IPS DF 6.9 (cell line): ENCODE data around the gene SGO1.

Experiments
- DNase-seq: peaks from one replicate; pipeline ENCODE4 v3.0.0-alpha.2; 2013; ENCODE audit warnings: low read depth, low spot score
- H3K27ac ChIP-seq: one replicate; pipeline ENCODE4 v1.5.1; 2013; ENCODE audit warnings: low read length, control low read depth
- H3K27me3 ChIP-seq: 2 replicates; pipeline ENCODE4 v1.6.1; 2013; ENCODE audit warnings: mild to moderate bottlenecking, low read length; ENCODE audit not compliant: control insufficient read depth, insufficient read depth
- H3K36me3 ChIP-seq: 2 replicates; pipeline ENCODE4 v1.6.1; 2013; ENCODE audit warnings: low read length; ENCODE audit not compliant: control insufficient read depth, insufficient read depth
- H3K4me1 ChIP-seq: 2 replicates; pipeline ENCODE4 v1.6.1; 2013; ENCODE audit warnings: low read length; ENCODE audit not compliant: control insufficient read depth, insufficient read depth
- H3K4me3 ChIP-seq: 2 replicates; pipeline ENCODE4 v1.5.1; 2013; ENCODE audit warnings: mild to moderate bottlenecking, low read length
- H3K9me3 ChIP-seq: 2 replicates; pipeline ENCODE4 v1.6.1; 2013; ENCODE audit warnings: low read length, inconsistent platforms; ENCODE audit not compliant: control insufficient read depth, insufficient read depth
- WGBS: extraction: QIAGEN DNeasy Blood & Tissue Kit; methylation state at CpG from one replicate; pipeline ENCODE4 v1.1.7; 2013; ENCODE audit warnings: mixed read lengths, missing lambda C conversion rate; ENCODE audit not compliant: insufficient read length, insufficient coverage; 5-methylcytosine and 5-hydroxymethylcytosine counted together

Gene SGO1

GRCh38 chr3:20140881-20141280, 45.1 kb downstream of the SGO1 start:
- Histone ChIP-seq H3K9me3 (no peaks in the 10 kb centered on the region), H3K27ac (no peak overlapping the region), H3K4me3 (no peak overlapping the region), H3K36me3 (no peaks in the 10 kb centered on the region), H3K4me1 (no peaks in the 10 kb centered on the region), H3K27me3 (no peaks in the 10 kb centered on the region)
- DNase-seq = no peak
- no CpG with 5 or more reads among the region's 2 CpGs for WGBS

GRCh38 chr3:20137647-20138046, 48.4 kb downstream of the SGO1 start:
- Histone ChIP-seq H3K9me3 (no peaks in the 10 kb centered on the region), H3K36me3 (no peaks in the 10 kb centered on the region), H3K27me3 (no peaks in the 10 kb centered on the region), H3K27ac (no peak overlapping the region), H3K4me3 (no peak overlapping the region), H3K4me1 (no peaks in the 10 kb centered on the region)
- DNase-seq = no peak
- WGBS = no CpG with 5 or more reads among the region's 4 CpGs

DNA sequence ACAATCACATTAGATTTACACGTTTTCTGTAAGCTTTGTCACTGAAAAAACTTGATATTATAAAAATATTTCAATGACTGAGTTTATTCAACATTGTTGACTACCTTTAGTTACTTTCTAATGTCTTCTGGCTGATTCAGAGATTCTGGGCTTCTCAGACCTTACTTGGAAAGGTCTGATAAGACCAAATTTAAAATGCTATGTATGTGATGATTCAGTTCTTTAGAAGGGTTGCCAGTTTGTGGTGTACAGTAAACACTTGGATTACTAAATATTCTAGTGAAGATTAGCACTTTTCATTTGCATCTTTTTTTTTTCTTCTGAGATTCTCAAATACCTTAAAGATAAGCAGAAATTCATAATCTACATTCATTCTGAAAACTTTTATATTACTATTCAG, 49.8 kb downstream of the SGO1 start:
- Histone ChIP-seq H3K4me3 (no peak overlapping the region), H3K4me1 (no peaks in the 10 kb centered on the region), H3K27me3 (no peaks in the 10 kb centered on the region), H3K36me3 (no peaks in the 10 kb centered on the region), H3K27ac (no peak overlapping the region), H3K9me3 (no peaks in the 10 kb centered on the region)
- no CpG with 5 or more reads among the region's 1 CpG for WGBS
- no peak for DNase-seq

GRCh38 chr3:20130106-20130505, 55.9 kb downstream of the SGO1 start:
- Histone ChIP-seq H3K9me3 (no peaks in the 10 kb centered on the region), H3K27me3 (no peaks in the 10 kb centered on the region), H3K4me3 (no peak overlapping the region), H3K27ac (no peak overlapping the region), H3K36me3 (no peaks in the 10 kb centered on the region), H3K4me1 (no peaks in the 10 kb centered on the region)
- DNase-seq = no peak
- WGBS = no CpG with 5 or more reads among the region's 7 CpGs

DNA sequence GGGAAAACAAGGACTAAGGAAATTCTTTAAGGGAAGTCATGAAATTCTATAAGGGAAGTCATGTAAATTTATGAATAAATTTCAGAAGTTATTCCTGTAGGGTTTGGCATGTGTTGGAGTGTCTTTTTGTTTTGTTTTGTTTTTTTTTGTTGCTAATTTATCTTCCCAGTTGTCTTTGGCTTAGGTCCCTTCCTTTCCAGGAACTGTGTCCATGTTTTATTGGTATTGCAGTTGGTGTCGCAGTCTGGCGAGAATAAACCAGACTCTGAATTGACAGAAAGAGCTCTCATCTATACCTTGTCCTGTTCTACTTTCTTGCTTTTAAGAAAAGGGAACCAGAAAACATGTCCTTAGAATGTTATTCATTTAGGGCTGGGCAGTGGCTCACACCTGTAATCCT, 57.6 kb downstream of the SGO1 start:
- H3K27me3 ChIP-seq = no peaks in the 10 kb centered on the region
- no peaks in the 10 kb centered on the region for H3K36me3 ChIP-seq
- H3K9me3 ChIP-seq = no peaks in the 10 kb centered on the region
- WGBS = no CpG with 5 or more reads among the region's 2 CpGs
- no peak for DNase-seq
- H3K27ac ChIP-seq = no peak overlapping the region
- no peak overlapping the region for H3K4me3 ChIP-seq
- H3K4me1 ChIP-seq = no peaks in the 10 kb centered on the region

- Histone ChIP-seq H3K9me3 (no peaks in the 10 kb centered on the region), H3K4me3 (no peak overlapping the region), H3K27ac (no peak overlapping the region), H3K36me3 (no peaks in the 10 kb centered on the region), H3K4me1 (no peaks in the 10 kb centered on the region), H3K27me3 (no peaks in the 10 kb centered on the region)
- WGBS = no CpG with 5 or more reads among the region's 10 CpGs
- no peak for DNase-seq
Measured at GRCh38 chr3:20125897-20126296, 60.1 kb downstream of the SGO1 start.

- Histone ChIP-seq H3K4me1 (no peaks in the 10 kb centered on the region), H3K36me3 (no peaks in the 10 kb centered on the region), H3K27me3 (no peaks in the 10 kb centered on the region), H3K9me3 (no peaks in the 10 kb centered on the region), H3K4me3 (no peak overlapping the region), H3K27ac (no peak overlapping the region)
- no CpG with 5 or more reads among the region's 4 CpGs for WGBS
- DNase-seq = no peak
Measured at GRCh38 chr3:20125289-20125688, 60.7 kb downstream of the SGO1 start.

DNA sequence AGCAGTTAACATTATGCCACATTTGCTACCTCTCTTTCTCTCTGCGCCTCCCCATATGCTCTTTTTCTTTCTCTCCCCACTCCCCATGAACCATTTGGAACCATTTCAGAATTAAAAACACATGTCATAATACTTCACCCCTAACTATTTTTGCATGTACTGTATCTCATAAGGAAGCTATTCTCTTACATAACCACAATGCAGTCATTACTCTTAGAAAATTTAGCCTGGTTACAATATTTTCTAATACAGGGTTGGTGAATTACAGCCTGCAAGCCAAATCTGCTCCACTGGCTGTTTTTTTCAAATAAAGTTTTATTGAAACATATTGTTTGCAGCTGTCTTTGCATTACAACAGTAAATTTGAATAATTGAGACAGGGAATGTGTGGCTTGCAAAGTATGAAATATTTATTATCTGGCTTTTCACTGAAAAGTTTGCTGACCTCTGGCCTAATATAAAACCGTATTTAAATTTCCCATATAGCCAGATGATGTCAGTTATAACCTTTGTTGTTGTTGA, 62.8 kb downstream of the SGO1 start:
- Histone ChIP-seq H3K27ac (no peak overlapping the region), H3K4me1 (no peaks in the 10 kb centered on the region), H3K36me3 (no peaks in the 10 kb centered on the region), H3K4me3 (no peak overlapping the region), H3K27me3 (no peaks in the 10 kb centered on the region), H3K9me3 (no peaks in the 10 kb centered on the region)
- WGBS = no CpG with 5 or more reads among the region's 2 CpGs
- DNase-seq = no peak

- Histone ChIP-seq H3K4me1 (no peaks in the 10 kb centered on the region), H3K36me3 (no peaks in the 10 kb centered on the region)
Measured at GRCh38 chr3:20121088-20121487, 64.9 kb downstream of the SGO1 start.

More at GRCh38 chr3:20121088-20121487, 64.9 kb downstream of the SGO1 start:
- H3K4me3 ChIP-seq = no peak overlapping the region
- no CpG with 5 or more reads among the region's 3 CpGs for WGBS
- H3K27me3 ChIP-seq = no peaks in the 10 kb centered on the region
- no peak overlapping the region for H3K27ac ChIP-seq
- no peak for DNase-seq
- no peaks in the 10 kb centered on the region for H3K9me3 ChIP-seq
